Skeletal muscle cell (primary cell): ENCODE measurements around the gene EBNA1BP2.
"Not testable (repeated sequence)": the region's sequence is repeated elsewhere in the genome, so short reads cannot be mapped to it uniquely, and the experiment has no call there.

ENCODE experiments used
- DNase-seq: peaks from one replicate; pipeline ENCODE4 v3.0.0-alpha.2; 2010; ENCODE audit warnings: low read depth
- H3K4me3 ChIP-seq: 2 replicates; pipeline ENCODE4 v1.5.1; 2011; ENCODE audit warnings: low read depth, mild to moderate bottlenecking, control low read depth, low read length, moderate library complexity

EBNA1BP2 gene, protein sequence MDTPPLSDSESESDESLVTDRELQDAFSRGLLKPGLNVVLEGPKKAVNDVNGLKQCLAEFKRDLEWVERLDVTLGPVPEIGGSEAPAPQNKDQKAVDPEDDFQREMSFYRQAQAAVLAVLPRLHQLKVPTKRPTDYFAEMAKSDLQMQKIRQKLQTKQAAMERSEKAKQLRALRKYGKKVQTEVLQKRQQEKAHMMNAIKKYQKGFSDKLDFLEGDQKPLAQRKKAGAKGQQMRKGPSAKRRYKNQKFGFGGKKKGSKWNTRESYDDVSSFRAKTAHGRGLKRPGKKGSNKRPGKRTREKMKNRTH

DNA sequence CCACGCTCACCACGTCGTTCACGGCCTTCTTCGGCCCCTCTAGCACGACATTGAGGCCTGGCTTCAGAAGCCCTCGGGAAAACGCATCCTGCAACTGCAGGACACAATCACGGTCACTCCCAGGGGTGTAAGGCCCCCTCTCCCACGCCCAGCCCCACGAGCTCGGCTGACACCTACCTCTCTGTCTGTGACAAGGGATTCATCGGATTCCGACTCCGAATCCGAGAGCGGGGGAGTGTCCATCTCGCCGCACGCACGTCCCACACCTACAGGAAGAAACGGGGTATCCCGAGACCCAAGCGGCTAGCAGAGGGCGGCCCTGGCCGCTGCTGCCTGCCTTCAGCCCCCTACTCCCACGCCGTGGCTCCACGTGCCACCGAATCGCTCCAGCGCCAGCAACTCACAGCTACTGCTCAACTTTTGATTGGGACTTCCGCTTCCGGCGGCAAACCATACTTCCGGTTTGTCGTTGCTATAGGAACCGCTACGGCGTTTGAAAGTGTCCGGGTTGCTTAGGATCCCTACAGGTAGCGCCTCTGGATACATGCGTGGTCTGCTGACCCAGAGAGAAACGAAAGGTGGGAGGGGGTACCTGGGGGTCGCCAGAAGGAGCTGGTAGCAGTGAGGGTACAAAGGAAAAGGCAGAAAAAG lies at the start of gene EBNA1BP2, which contains the start of gene CFAP57:
EBNA1BP2 (minus strand) TSS at position 415 of the 651 bp plus-strand sequence; CDS start at position 243, 172 bp downstream.
CFAP57 (plus strand) TSS at position 455 of the 651 bp plus-strand sequence. CDS start 424 bp downstream, outside the sequence.
- peak within 1 kb of the TSS; percentile 85 for H3K4me3 ChIP-seq
- DNase-seq, result peak; percentile 76

DNA sequence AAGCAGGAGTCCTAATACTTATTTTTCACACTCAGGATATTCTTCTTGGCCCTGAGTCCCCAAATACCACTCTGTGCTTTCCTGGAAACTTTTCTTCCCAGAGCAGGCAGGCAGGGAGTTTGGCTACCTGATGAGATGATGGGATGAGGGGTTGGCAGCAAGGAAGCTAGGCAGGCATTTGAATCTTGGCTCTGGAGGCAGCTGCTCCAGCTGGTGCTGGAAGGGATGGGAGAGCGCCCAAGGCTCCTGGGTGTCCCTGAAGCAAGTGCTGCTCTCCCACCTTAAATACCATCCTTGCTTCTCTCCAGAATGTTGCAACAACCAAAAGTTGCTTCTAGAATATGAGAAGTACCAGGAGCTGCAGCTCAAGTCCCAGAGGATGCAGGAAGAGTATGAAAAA lies 49.7 kb upstream of the EBNA1BP2 start:
- H3K4me3 ChIP-seq, result no peak overlapping the region
- no peak for DNase-seq

DNA sequence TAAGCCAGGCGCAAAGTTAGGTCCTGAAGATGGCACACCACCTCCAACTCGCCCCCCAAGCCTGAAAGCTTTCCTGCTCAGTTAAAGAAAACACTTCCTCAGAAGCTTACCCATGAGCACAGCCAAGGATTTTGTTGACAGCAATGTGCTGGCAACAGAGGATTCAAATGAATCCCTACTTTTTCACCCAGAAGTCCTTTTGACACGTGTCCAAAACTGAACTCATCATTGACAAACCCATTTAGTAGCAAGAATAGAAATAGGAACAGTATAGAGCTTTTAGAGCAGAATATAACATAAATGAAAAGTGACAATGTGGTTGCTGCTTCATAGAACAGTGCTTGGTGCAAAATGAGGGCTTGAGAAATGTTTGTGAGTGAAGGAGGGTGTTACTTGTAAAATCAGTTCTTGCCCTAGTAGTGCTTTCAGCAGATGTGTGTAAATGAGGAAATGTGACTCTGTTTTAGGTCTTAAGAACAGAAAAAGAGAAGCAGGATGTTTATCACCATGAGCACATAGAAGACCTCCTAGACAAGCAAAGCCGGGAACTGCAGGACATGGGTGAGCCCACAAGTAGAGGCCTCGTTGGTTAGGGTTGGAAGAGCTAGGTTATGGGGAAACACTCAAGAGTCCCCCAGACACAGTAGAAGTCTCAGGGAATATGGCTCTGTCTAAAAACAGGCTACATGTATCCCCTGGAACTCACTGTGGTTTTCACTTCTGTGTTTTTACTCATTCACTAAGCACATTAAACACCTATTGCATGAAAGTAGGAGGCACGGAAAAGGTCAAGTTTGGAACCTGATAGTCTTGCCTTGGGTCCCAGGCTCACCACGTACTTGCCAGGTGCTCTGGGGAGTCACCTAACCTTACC lies 49.1 kb upstream of the EBNA1BP2 start:
- H3K4me3 ChIP-seq, result no peak overlapping the region
- DNase-seq, result no peak

DNA sequence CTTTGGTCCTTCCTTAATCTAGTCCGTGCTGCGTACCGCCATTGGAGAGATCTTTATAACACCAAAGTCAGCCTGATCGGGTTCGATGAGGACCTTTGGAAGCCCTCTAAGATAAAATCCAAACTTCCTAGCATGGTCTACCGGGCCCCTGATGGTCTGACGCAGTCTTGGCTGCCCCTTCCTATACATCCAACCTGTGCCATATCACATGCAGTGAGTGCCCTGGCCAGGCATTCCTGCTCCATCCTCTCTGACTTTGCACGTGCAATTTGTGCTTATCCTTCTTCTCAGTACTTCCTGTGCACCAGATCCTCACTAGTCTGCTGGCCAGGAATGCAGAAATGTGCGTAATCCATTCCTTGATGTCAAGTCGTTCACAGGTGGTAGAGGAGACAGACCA lies 45.7 kb upstream of the EBNA1BP2 start:
- H3K4me3 ChIP-seq, result no peak overlapping the region
- DNase-seq, result no peak

DNA sequence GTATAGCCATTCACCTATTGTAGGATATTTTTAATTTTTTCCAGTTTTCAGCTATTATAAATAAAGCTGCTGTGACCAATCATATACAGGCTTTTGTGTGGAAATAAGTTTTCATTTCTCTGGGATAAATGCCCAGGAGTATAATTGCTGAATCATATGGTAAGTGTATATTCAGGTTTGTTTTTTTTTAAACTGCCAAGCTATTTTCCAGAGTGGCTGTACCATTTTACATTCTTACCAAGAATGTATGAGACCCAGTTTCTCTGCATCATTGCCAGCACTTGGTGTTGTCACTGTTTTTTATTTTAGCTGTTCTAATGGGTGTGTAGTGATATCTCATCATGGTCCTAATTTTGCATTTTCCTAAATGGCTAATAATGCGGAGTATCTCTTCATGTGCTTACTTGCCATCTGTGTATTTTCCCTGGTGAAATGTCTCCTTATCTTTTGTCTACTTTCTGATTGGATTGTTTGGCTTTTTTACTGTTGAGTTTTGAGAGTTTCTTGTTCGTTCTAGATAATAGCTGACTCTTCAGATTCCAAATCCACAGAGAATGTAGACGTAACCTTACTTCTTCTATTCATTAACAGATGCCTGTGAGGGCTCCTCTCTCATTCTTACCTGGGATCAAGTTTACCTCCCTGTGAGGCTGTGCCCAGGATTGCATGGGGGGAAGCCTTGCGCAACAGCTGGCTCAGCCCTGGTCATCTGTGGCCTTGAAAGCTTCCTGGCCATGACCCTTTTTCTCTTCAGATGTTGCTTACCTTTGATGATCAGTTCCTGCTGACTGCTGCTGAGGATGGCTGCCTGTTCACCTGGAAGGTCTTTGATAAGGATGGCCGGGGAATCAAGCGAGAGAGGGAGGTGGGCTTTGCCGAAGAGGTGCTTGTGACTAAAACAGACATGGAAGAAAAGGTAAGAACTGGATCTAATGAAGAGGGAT lies 42.7 kb upstream of the EBNA1BP2 start:
- no peak overlapping the region for H3K4me3 ChIP-seq
- no peak for DNase-seq

DNA sequence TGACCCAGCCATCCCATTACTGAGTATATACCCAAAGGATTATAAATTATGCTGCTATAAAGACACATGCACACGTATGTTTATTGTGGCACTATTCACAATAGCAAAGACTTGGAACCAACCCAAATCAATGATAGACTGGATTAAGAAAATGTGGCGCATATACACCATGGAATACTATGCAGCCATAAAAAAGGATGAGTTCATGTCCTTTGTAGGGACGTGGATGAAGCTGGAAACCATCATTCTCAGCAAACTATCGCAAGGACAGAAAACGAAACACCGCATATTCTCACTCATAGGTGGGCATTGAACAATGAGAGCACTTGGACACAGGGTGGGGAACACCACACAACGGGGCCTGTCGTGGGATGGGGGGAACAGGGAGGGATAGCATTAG lies 36.2 kb upstream of the EBNA1BP2 start:
- not testable (repeated sequence) for DNase-seq

DNA sequence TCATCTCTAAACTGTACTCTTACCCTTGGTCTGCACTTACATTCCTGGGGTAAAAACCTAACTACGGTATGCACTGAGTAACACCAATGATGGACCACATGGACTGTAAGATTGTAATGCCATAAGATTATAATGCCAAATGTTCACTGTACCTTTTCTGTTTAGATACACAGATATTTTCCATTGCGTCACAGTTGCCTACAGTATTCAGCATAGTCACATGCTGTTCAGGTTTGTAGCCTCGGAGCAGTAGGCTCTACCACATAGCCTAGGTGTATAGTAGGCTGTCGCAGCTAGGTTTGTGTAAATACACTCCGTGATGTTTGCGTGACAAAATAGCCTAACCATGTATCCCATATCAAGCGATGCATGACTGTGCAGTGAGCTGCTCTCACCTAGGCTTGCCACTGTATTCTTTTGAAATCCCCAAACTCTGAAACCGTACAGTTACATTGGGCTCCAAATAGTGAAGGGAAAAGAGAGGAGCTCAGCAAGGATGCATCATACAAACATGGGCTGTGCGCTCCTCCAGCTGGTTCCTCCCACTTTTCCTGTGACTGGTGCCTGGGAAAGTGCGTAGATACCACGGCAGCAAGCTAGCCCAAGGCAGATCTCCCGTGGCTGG lies 35.3 kb upstream of the EBNA1BP2 start:
- no peak for DNase-seq

More for the DNA sequence above, 36.2 kb upstream of the EBNA1BP2 start:
- not testable (repeated sequence) for H3K4me3 ChIP-seq

DNA sequence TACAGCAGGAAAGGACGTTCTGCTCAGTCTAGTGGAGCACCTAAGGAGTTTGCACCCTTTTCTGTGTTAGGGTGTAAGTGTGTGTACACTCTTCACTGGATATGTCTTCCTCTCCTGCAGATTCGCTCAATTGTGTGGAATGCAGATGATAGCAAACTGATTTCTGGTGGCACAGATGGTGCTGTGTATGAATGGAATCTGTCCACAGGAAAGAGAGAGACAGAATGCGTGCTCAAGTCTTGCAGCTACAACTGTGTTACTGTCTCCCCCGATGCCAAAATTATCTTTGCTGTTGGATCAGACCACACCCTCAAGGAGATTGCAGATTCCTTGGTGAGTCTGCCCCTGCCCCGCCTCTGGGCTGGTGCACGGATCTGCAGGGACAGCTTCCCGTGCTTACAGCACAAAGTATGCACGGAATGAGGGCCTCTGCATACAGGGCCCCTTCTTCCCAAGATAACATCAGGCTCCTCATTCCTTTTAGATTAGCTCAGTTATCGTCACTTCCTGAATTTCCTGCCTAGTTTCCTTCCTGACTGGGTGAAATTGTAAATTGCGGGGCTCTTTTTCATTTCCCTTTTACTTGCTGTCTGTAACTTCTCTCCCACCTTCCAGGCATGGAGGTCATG lies 34.6 kb upstream of the EBNA1BP2 start:
- H3K4me3 ChIP-seq, result peak overlapping the region; percentile 13
- peak; percentile 76 for DNase-seq

More for the DNA sequence above, 35.3 kb upstream of the EBNA1BP2 start:
- H3K4me3 ChIP-seq, result no peak overlapping the region

DNA sequence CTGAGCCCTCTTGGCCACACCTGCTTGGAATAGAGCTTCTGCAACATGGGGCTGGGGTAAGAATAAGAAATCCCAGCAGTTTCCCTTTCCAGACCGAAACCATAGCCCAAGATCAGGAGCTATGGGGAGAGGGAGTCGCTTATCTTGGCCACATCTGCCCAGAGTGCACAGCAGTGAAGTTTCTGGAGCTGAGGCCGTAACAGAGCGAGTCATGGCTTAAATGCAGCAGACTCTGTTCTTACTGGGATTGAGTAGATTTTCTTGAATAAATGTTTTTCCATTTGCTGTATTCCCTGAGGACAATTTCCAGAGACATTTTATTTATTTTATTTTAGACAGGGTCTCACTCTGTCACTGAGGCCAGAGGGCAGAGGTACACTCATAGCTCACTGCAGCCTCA lies 33.6 kb upstream of the EBNA1BP2 start:
- peak; percentile 5 for DNase-seq
- H3K4me3 ChIP-seq, result no peak overlapping the region

DNA sequence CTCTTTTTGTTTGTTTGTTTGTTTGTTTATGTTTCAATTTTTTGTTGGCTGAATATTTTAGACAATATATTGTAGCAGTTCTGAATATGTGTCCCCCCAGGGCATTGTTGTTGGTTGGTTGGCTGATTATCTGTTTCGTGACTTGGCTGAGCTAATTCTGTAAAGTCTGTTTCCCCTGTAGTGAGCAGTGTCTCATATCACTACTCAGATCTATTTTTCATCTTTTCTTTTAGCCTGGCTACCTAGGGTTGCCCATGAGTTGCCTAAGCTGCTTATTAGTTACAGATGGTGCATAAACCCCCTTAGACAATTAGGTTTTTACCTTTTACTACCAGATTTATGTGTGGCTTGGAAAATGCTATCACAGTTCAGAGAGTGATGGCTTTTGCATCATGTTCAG lies 32.3 kb upstream of the EBNA1BP2 start:
- no peak for DNase-seq
- H3K4me3 ChIP-seq, result no peak overlapping the region

DNA sequence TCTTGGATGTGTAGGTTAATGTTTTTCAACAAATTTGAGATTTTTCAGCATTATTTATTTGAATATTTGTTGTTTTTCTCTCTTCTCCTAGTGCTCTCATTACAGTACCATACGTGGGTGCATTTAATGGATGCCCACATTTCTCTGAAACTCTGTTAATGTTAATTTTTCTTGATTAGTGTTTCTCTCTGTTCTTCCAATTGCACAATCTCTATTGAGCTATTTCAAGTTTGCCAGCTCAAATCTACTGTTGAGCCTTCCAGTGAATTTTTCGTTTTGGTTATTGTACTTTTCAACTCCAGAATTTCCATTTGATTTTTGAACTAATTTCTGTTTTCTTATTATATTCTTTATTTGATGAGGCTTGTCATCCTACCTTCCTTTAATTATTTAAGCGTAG lies 31.8 kb upstream of the EBNA1BP2 start:
- DNase-seq, result no peak
- no peak overlapping the region for H3K4me3 ChIP-seq

DNA sequence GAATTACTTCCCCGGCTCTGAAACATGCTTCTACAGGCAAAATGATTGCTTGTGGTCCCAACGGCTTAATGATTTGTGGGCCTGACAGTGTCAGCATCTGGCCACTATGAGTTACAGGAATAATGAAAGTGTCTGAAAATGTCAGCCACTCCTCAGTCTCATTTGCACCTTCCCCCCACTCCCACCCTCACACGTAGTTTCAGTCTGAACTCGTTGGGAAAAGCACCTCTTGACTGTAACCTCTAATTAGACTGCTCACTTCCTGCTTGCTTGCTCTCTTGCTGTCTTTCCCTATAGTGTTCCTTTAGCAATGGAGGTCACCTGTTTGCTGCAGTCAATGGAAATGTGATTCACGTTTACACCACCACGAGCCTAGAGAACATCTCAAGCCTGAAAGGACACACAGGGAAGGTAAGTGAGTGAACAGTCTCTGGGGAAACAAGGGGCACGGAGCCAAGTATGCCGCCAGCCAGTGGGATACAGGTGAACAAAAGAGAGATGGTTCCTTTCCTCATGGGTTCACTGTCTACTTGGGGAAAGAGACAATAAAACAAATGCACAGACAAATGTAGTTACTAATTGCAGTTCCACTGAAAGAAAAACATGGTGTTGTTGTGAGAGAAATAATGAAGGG lies 27.1 kb upstream of the EBNA1BP2 start:
- no peak overlapping the region for H3K4me3 ChIP-seq
- DNase-seq, result no peak

DNA sequence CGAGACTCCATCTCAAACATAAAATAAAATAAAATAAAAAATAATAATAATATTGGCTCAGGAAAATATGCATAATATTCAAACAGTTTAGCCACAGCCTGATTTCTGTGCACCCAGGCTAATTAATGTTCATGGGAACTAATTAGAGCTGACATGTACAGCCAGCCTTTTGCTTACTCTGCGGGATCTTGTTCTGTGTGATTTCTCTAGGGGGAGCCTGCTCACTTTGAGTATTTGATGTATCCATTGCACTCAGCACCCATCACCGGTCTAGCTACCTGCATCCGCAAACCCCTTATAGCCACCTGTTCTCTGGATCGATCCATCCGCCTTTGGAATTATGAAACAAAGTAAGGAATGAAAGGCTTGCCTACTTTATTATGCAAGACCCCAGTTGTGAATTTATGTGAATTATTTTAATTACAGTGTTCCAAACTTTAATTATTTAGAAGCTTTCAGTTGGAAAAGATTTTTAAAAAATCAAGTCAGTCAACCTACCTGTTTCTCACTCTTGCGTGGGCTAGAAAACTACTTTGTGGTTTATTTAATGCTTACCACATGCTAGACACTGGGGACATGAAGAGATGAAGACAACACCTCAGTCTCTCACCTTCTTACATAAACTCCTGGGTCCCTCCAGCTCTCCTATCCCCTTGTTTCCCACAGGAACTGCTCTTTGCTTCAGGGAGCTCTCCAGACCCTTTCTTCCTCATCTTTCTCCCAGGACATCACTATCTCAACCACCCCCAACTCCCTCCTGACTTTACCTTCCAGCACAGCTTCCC lies 25.4 kb upstream of the EBNA1BP2 start:
- no peak for DNase-seq
- no peak overlapping the region for H3K4me3 ChIP-seq

DNA sequence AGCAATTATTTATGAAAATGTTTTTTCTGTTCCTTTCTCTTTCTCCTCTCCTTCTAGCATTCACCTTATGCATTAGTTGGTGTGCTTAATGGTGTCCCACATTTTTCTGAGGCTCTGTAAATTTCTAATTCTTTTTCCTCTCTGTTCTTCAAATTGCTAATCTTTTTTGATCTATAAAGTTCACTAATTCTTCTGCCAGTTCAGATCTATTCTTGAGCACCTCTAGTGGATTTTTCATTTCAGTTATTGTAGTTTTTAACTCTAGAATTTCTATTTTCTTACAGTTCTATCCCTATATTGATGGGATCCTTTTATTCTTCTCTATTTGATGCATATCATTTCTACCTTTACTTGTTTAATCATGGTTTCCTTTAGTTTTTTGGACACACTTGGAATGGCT lies 22.4 kb upstream of the EBNA1BP2 start:
- DNase-seq, result no peak
- no peak overlapping the region for H3K4me3 ChIP-seq

DNA sequence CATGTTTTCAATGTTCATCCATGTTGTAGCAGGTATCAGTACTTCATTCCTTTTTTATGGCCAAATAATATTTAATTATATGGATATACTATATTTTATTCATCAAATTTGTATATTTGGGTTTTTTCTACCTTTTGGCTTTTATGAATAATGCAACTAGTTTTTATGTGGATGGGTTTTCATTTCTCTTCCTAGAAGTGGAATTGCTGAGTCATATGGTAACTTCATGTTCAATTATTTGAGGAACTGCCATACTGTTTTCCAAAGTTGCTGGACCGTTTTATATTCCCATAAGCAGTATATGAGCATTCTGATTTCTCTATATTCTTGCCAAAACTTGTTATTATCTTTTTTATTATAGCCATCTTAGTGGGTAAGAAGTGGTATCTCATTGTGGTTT lies 16.0 kb upstream of the EBNA1BP2 start:
- H3K4me3 ChIP-seq, result no peak overlapping the region
- no peak for DNase-seq

DNA sequence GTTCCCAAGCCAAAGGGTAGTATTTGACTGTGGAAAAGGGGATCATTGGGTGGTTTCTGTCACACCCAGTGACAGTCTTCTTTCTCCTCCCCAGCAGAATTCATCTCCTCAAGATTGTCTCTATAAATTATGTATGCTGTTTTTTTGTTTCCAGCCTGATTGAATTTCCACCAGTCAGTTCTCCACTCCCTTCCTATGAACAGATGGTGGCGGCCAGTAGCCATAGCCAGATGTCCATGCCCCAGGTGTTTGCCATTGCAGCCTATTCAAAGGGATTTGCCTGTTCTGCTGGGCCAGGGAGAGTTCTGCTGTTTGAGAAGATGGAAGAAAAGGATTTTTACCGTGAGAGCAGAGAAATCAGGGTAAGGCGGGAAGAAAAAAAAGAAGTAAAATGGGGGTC lies 12.9 kb upstream of the EBNA1BP2 start:
- no peak for DNase-seq
- H3K4me3 ChIP-seq, result no peak overlapping the region

DNA sequence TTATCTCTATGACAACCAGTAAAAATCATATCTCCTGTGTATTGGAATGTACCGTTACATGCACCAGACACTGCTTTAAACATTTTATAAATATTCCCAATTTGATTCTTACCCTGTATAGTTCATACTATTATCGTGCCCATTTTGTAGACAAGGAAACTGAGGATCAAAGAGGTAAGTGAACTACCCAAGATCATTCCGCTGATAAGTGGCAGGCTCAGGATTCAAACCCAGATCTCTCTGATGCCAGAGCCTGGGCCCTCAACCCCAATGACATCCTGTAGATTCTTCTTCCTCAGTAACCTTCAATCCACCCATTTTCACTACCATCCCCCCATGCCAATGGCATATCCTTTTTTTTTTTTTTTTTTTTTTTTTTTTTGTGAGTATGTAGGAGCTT lies 12.3 kb upstream of the EBNA1BP2 start:
- no peak for DNase-seq

More for the DNA sequence above, 12.3 kb upstream of the EBNA1BP2 start:
- H3K4me3 ChIP-seq, result no peak overlapping the region
